Measurements from ENCODE around the gene ATP5F1D. TPM values are rescaled to one million over a fixed set of nuclear protein-coding genes. Genes with fewer than 3 reads are reported as not detected.

ATP5F1D gene
- total RNA-seq, 1 donor from 2014 or later = 167 TPM

GRCh38 chr19:1261798-1262622, 20.5 kb downstream of the ATP5F1D start:
- Mint-ChIP-seq H3K36me3 (ENCODE audit: unreplicated experiment) (peaks cover 14% of the 10 kb centered on the region), H3K9me3 (ENCODE audit: unreplicated experiment) (no peaks in the 10 kb centered on the region), H3K4me3 (ENCODE audit: unreplicated experiment) (peak overlapping the region; percentile 72), H3K27ac (ENCODE audit: unreplicated experiment) (peak overlapping the region; percentile 95), H3K4me1 (ENCODE audit: unreplicated experiment) (peaks cover 78% of the 10 kb centered on the region), H3K27me3 (ENCODE audit: unreplicated experiment) (no peaks in the 10 kb centered on the region)
- no peak for DNase-seq (ENCODE audit: extremely low spot score, unreplicated experiment)
- TF ChIP-seq CTCF (IDR thresholded peaks at IDR 0.05) = no peak

GRCh38 chr19:1262623-1263123, 21.1 kb downstream of the ATP5F1D start:
- Mint-ChIP-seq H3K4me3 (ENCODE audit: unreplicated experiment) (peak overlapping the region; percentile 35), H3K27ac (ENCODE audit: unreplicated experiment) (peak overlapping the region; percentile 88), H3K4me1 (ENCODE audit: unreplicated experiment) (peaks cover 79% of the 10 kb centered on the region), H3K9me3 (ENCODE audit: unreplicated experiment) (no peaks in the 10 kb centered on the region), H3K36me3 (ENCODE audit: unreplicated experiment) (peaks cover 10% of the 10 kb centered on the region), H3K27me3 (ENCODE audit: unreplicated experiment) (no peaks in the 10 kb centered on the region)
- no peak for TF ChIP-seq CTCF (IDR thresholded peaks at IDR 0.05)
- no peak for DNase-seq (ENCODE audit: extremely low spot score, unreplicated experiment)

- H3K36me3 Mint-ChIP-seq (ENCODE audit: unreplicated experiment) = peaks cover 6% of the 10 kb centered on the region
- no peak for DNase-seq (ENCODE audit: extremely low spot score, unreplicated experiment)
- peaks cover 79% of the 10 kb centered on the region for H3K4me1 Mint-ChIP-seq (ENCODE audit: unreplicated experiment)
These were observed 21.6 kb downstream of the ATP5F1D start for GRCh38 chr19:1263188-1263587.

GRCh38 chr19:1264801-1265614, 23.5 kb downstream of the ATP5F1D start:
- DNase-seq (ENCODE audit: extremely low spot score, unreplicated experiment) = no peak
- Mint-ChIP-seq H3K36me3 (ENCODE audit: unreplicated experiment) (peaks cover under 1% of the 10 kb centered on the region), H3K4me3 (ENCODE audit: unreplicated experiment) (peak overlapping the region; percentile 38), H3K27ac (ENCODE audit: unreplicated experiment) (peak overlapping the region; percentile 94), H3K27me3 (ENCODE audit: unreplicated experiment) (no peaks in the 10 kb centered on the region), H3K4me1 (ENCODE audit: unreplicated experiment) (peaks cover 73% of the 10 kb centered on the region), H3K9me3 (ENCODE audit: unreplicated experiment) (no peaks in the 10 kb centered on the region)
- TF ChIP-seq CTCF (IDR thresholded peaks at IDR 0.05) = no peak

More at GRCh38 chr19:1263188-1263587, 21.6 kb downstream of the ATP5F1D start:
- Mint-ChIP-seq H3K9me3 (ENCODE audit: unreplicated experiment) (no peaks in the 10 kb centered on the region), H3K27ac (ENCODE audit: unreplicated experiment) (peak overlapping the region; percentile 88), H3K27me3 (ENCODE audit: unreplicated experiment) (no peaks in the 10 kb centered on the region), H3K4me3 (ENCODE audit: unreplicated experiment) (peak overlapping the region; percentile 33)
- no peak for TF ChIP-seq CTCF (IDR thresholded peaks at IDR 0.05)
